Keratinocyte (primary cell): ENCODE results near the gene CUL1.

ENCODE experiments used
- CTCF ChIP-seq, 3 experiments: IDR thresholded peaks in 1 of 3; conservative IDR thresholded peaks in 1 of 3; optimal IDR thresholded peaks in 1 of 3; 2 replicates in 2 of 3; 3 replicates in 1 of 3; pipeline versions ENCODE3 to v1.5.1; 2011; ENCODE audit warnings: low read length in 3 of 3, mild to moderate bottlenecking in 3 of 3, moderate library complexity in 2 of 3, control low read depth in 1 of 3, inconsistent platforms in 1 of 3; ENCODE audit not compliant: insufficient read depth in 2 of 3; ENCODE audit errors: extremely low read depth in 1 of 3
- EZH2 ChIP-seq: IDR thresholded peaks from one replicate; pipeline ENCODE4 v1.6.1; 2012; ENCODE audit warnings: inconsistent platforms, mild to moderate bottlenecking, low read length, moderate library complexity

GRCh38 chr7:148670374-148670773 lies 28.3 kb upstream of the CUL1 start:
- TF ChIP-seq CTCF (optimal IDR thresholded peaks at IDR 0.05 in 1 of 3, IDR thresholded peaks at IDR 0.05 in 1 of 3, conservative IDR thresholded peaks at IDR 0.05 in 1 of 3; ENCODE audit: extremely low read depth in 1 of 3, insufficient read depth in 2 of 3, low read length in 3 of 3): no peak
- no peak for TF ChIP-seq EZH2
